Astrocyte (in vitro differentiated cells and primary cell): ENCODE measurements around the gene TMEM8B. TPM values are rescaled to one million over a fixed set of nuclear protein-coding genes. Genes with fewer than 3 reads are reported as not detected.
A peak's percentile ranks its signal among the peaks of the same experiment; 100 is the strongest.

ENCODE experiments used
- DNase-seq: peaks from one replicate; pipeline ENCODE4 v3.0.0-alpha.2; 2010; ENCODE audit warnings: low read depth
- FAIRE-seq: peaks from 2 replicates; lab custom pipeline; 2011; peaks lifted over from hg19 to GRCh38; lab: Jason Lieb, UNC
- H2AFZ ChIP-seq: 2 replicates; pipeline ENCODE4 v1.6.0; 2012; ENCODE audit warnings: low read depth, low read length, inconsistent platforms
- H3K27ac ChIP-seq: 2 replicates; pipeline ENCODE4 v1.5.1; 2011; ENCODE audit warnings: low read depth, low read length, inconsistent platforms
- H3K27me3 ChIP-seq: 2 replicates; pipeline ENCODE4 v1.6.0; 2011; ENCODE audit warnings: low read length, inconsistent platforms; ENCODE audit not compliant: insufficient read depth
- H3K36me3 ChIP-seq: 2 replicates; pipeline ENCODE4 v1.5.1; 2011; ENCODE audit warnings: low read length, inconsistent platforms; ENCODE audit not compliant: insufficient read depth
- H3K4me1 ChIP-seq: 2 replicates; pipeline ENCODE4 v1.5.1; 2011; ENCODE audit warnings: low read length, inconsistent platforms; ENCODE audit not compliant: insufficient read depth
- H3K4me2 ChIP-seq: 2 replicates; pipeline ENCODE4 v1.6.0; 2012; ENCODE audit warnings: low read length, inconsistent platforms
- H3K4me3 ChIP-seq: 2 replicates; pipeline ENCODE4 v1.5.1; 2011; ENCODE audit warnings: low read depth, mild to moderate bottlenecking, low read length, inconsistent platforms; ENCODE audit not compliant: insufficient read depth
- H3K79me2 ChIP-seq: 2 replicates; pipeline ENCODE4 v1.6.0; 2012; ENCODE audit warnings: mild to moderate bottlenecking, low read length, inconsistent platforms; ENCODE audit not compliant: insufficient read depth
- H3K9ac ChIP-seq: 2 replicates; pipeline ENCODE4 v1.6.0; 2012; ENCODE audit warnings: mild to moderate bottlenecking, low read length, inconsistent platforms
- H3K9me3 ChIP-seq: 2 replicates; pipeline ENCODE4 v1.5.1; 2012; ENCODE audit warnings: low read depth, mild to moderate bottlenecking, low read length, inconsistent platforms; ENCODE audit not compliant: insufficient read depth
- H4K20me1 ChIP-seq: 2 replicates; pipeline ENCODE4 v1.6.0; 2012; ENCODE audit warnings: low read length, inconsistent platforms; ENCODE audit not compliant: insufficient read depth
- H3K27ac Mint-ChIP-seq: one replicate; pipeline ENCODE4 v1.8.0; 2021; ENCODE audit warnings: mild to moderate bottlenecking, mixed read lengths; ENCODE audit not compliant: unreplicated experiment
- H3K27me3 Mint-ChIP-seq: one replicate; pipeline ENCODE4 v1.8.0; 2021; ENCODE audit warnings: low read depth, mixed read lengths; ENCODE audit not compliant: unreplicated experiment
- H3K36me3 Mint-ChIP-seq: one replicate; pipeline ENCODE4 v1.8.0; 2021; ENCODE audit warnings: low read depth, mixed read lengths; ENCODE audit not compliant: unreplicated experiment
- H3K4me1 Mint-ChIP-seq: one replicate; pipeline ENCODE4 v1.8.0; 2021; ENCODE audit warnings: low read depth, mixed read lengths; ENCODE audit not compliant: unreplicated experiment
- H3K4me3 Mint-ChIP-seq: one replicate; pipeline ENCODE4 v1.8.0; 2021; ENCODE audit warnings: mild to moderate bottlenecking, moderate library complexity, mixed read lengths; ENCODE audit not compliant: unreplicated experiment
- H3K9me3 Mint-ChIP-seq: one replicate; pipeline ENCODE4 v1.8.0; 2021; ENCODE audit warnings: mild to moderate bottlenecking, mixed read lengths; ENCODE audit not compliant: unreplicated experiment
- EZH2 ChIP-seq: IDR thresholded peaks from 2 replicates; pipeline ENCODE4 v1.6.1; 2012; ENCODE audit warnings: mild to moderate bottlenecking, low read length, inconsistent platforms; ENCODE audit not compliant: insufficient read depth
- total RNA-seq: library from RNA; stranded (reverse); gene quantifications from 2 replicates; pipeline ENCODE4 v1.2.1, GENCODE V29; 2021
- TF ChIP-seq, protein P1 (sequence below): IDR thresholded peaks from 2 replicates; pipeline ENCODE4 v1.5.1; 2011; ENCODE audit warnings: low read depth, mild to moderate bottlenecking, inconsistent platforms, low read length, moderate library complexity; ENCODE audit not compliant: insufficient read depth

The TMEM8B gene
- total RNA-seq, 1 donor from 2014 or later: 8.9 TPM

GRCh38 chr9:35854091-35854762, 25.2 kb downstream of the TMEM8B start:
- Mint-ChIP-seq H3K27ac (no peak overlapping the region), H3K4me3 (peak overlapping the region; percentile 22), H3K27me3 (peaks cover 46% of the 10 kb centered on the region), H3K36me3 (peaks cover 8% of the 10 kb centered on the region), H3K9me3 (peaks cover 1% of the 10 kb centered on the region), H3K4me1 (no peaks in the 10 kb centered on the region)
- H3K9me3 ChIP-seq: no peaks in the 10 kb centered on the region
- H3K4me1 ChIP-seq: no peaks in the 10 kb centered on the region
- H3K4me2 ChIP-seq: no peak overlapping the region
- no peak overlapping the region for H3K27ac ChIP-seq
- H3K9ac ChIP-seq: no peak overlapping the region
- no peak overlapping the region for H2AFZ ChIP-seq
- no peak for FAIRE-seq
- no peak for DNase-seq
- H3K4me3 ChIP-seq: no peak overlapping the region
- H3K79me2 ChIP-seq: no peaks in the 10 kb centered on the region
- H4K20me1 ChIP-seq: no peaks in the 10 kb centered on the region
- no peaks in the 10 kb centered on the region for H3K36me3 ChIP-seq
- H3K27me3 ChIP-seq: no peaks in the 10 kb centered on the region
- TF ChIP-seq, protein P1, sequence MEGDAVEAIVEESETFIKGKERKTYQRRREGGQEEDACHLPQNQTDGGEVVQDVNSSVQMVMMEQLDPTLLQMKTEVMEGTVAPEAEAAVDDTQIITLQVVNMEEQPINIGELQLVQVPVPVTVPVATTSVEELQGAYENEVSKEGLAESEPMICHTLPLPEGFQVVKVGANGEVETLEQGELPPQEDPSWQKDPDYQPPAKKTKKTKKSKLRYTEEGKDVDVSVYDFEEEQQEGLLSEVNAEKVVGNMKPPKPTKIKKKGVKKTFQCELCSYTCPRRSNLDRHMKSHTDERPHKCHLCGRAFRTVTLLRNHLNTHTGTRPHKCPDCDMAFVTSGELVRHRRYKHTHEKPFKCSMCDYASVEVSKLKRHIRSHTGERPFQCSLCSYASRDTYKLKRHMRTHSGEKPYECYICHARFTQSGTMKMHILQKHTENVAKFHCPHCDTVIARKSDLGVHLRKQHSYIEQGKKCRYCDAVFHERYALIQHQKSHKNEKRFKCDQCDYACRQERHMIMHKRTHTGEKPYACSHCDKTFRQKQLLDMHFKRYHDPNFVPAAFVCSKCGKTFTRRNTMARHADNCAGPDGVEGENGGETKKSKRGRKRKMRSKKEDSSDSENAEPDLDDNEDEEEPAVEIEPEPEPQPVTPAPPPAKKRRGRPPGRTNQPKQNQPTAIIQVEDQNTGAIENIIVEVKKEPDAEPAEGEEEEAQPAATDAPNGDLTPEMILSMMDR: no peak
- TF ChIP-seq EZH2: no peak

DNA sequence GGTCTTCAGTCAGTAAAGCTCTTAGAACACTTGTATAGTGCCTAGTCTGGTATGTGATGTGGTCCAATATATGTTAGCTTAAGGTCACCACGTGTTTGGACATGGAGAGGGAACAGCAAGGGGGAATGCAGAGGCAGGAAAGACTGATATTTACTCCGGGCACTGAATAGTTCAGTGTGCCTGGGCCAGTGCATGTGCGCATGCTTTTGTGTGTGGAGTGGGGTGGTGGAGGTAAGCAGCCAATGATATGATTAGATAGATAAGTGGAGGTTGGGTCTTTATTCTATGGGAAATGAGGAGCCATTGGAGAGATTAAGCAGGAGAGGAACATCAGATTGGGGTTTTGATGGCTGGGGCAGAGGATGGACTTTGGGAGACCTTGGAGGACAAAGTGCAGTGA, 27.2 kb downstream of the TMEM8B start:
- H3K27ac ChIP-seq: no peak overlapping the region
- no peaks in the 10 kb centered on the region for H4K20me1 ChIP-seq
- no peaks in the 10 kb centered on the region for H3K79me2 ChIP-seq
- no peaks in the 10 kb centered on the region for H3K4me1 ChIP-seq
- no peaks in the 10 kb centered on the region for H3K9me3 ChIP-seq
- no peak overlapping the region for H3K4me2 ChIP-seq
- Mint-ChIP-seq H3K4me3 (no peak overlapping the region), H3K36me3 (peaks cover 8% of the 10 kb centered on the region), H3K4me1 (no peaks in the 10 kb centered on the region), H3K9me3 (peaks cover 1% of the 10 kb centered on the region), H3K27ac (peak overlapping the region; percentile 29), H3K27me3 (peaks cover 65% of the 10 kb centered on the region)
- FAIRE-seq (no peak), DNase-seq (no peak)
- H3K9ac ChIP-seq: no peak overlapping the region
- H2AFZ ChIP-seq: no peak overlapping the region
- TF ChIP-seq, protein P1: no peak
- TF ChIP-seq EZH2: no peak
- H3K4me3 ChIP-seq: no peak overlapping the region
- peaks cover 8% of the 10 kb centered on the region for H3K27me3 ChIP-seq
- no peaks in the 10 kb centered on the region for H3K36me3 ChIP-seq

DNA sequence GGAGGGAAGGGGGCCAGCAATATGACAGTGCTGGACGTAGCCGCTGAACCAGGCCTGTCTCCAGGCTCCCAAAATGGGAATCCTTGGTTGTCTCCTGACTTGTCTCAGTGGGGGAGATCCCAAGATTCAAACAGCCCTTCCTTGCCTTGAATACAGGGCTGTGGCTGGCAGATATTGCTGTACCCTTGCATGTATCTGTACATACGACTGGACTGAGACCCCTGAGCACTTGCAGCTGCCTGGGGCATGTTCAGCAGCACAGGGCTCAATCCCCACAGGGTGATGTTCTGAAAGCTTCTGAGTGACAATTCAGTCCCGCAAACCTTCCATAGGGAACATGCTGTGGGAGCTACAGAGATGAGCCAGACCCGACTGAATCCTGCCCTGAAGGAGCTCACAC, 27.9 kb downstream of the TMEM8B start:
- H3K4me1 Mint-ChIP-seq: no peaks in the 10 kb centered on the region

More for the DNA sequence above, 27.9 kb downstream of the TMEM8B start:
- FAIRE-seq (no peak), DNase-seq (no peak)
- H3K36me3 Mint-ChIP-seq: peaks cover 8% of the 10 kb centered on the region
- Histone ChIP-seq H3K4me1 (no peaks in the 10 kb centered on the region), H3K27ac (no peak overlapping the region), H3K27me3 (peaks cover 14% of the 10 kb centered on the region), H3K4me3 (no peak overlapping the region), H3K9ac (no peak overlapping the region), H3K9me3 (no peaks in the 10 kb centered on the region), H3K36me3 (no peaks in the 10 kb centered on the region), H3K79me2 (no peaks in the 10 kb centered on the region), H2AFZ (no peak overlapping the region), H4K20me1 (no peaks in the 10 kb centered on the region), H3K4me2 (no peak overlapping the region)
- H3K27ac Mint-ChIP-seq: no peak overlapping the region
- TF ChIP-seq, protein P1: no peak
- no peak for TF ChIP-seq EZH2
- peaks cover 1% of the 10 kb centered on the region for H3K9me3 Mint-ChIP-seq
- H3K27me3 Mint-ChIP-seq: peaks cover 70% of the 10 kb centered on the region
- H3K4me3 Mint-ChIP-seq: no peak overlapping the region
